ENCODE data around the gene CNNM2. TPM values are rescaled to one million over a fixed set of nuclear protein-coding genes. Genes with fewer than 3 reads are reported as not detected.

Gene CNNM2
- total and polyA plus RNA-seq, 7 donors, result 0.49 to 2.6 (median 1.3) TPM

DNA sequence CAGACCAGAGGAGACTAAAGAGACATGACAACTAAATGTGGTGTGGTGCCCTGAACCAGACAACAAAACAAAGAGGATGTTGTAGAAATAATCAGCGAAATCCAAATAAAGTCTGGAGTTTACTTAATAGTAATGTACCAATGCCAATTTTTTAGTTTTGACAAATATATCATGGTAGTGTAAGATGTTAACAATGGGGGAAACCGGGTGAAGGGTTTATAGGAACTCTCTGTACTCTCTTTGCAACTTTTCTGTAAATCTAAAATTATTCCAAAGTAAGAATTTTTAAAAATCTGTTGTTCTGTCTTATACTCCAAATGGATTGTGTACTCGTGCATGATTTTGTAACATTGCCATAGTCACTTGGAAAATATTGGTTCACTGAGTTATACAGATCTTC is 129.3 kb downstream of the CNNM2 start:
- DNase-seq (no peak), ATAC-seq (no peak)
- no peak overlapping the region for H3K4me3 ChIP-seq
- no peak overlapping the region for H3K27ac ChIP-seq
- 93 to 95% (median 94%) methylated on average over 3 of the region's 3 CpGs for WGBS, 3 donors
- intact Hi-C loops (cut with DNase I), result no loop called here
- TF ChIP-seq CTCF (IDR thresholded peaks at IDR 0.05), result no peak
- H3K27me3 ChIP-seq (ENCODE audit: insufficient read depth in 3 of 3, low read length in 2 of 3), result no peaks in the 10 kb centered on the region
- H3K9me3 ChIP-seq, result no peaks in the 10 kb centered on the region
- no peaks in the 10 kb centered on the region for H3K36me3 ChIP-seq (ENCODE audit: insufficient read depth in 1 of 2, low read depth in 1 of 2)
- H3K4me1 ChIP-seq, result peaks cover 3% of the 10 kb centered on the region

GRCh38 chr10:103049237-103049636 is 131.1 kb downstream of the CNNM2 start:
- Histone ChIP-seq H3K9me3 (no peaks in the 10 kb centered on the region), H3K36me3 (ENCODE audit: insufficient read depth in 1 of 2, low read depth in 1 of 2) (no peaks in the 10 kb centered on the region), H3K27me3 (ENCODE audit: insufficient read depth in 3 of 3, low read length in 2 of 3) (no peaks in the 10 kb centered on the region), H3K4me1 (peaks cover 3% of the 10 kb centered on the region), H3K4me3 (no peak overlapping the region), H3K27ac (no peak overlapping the region)
- ATAC-seq, result no peak
- 95 to 97% (median 97%) methylated on average over 6 of the region's 6 CpGs for WGBS, 3 donors
- DNase-seq, result no peak
- no peak for TF ChIP-seq CTCF (IDR thresholded peaks at IDR 0.05)
- intact Hi-C loops (cut with DNase I), result no loop called here

GRCh38 chr10:103053659-103054581 is 135.8 kb downstream of the CNNM2 start:
- peak; percentile 55 to 60 for DNase-seq
- ATAC-seq, result peak in 3 of 4 donors; percentile 34 to 59 (median 43)
- intact Hi-C loops (cut with DNase I), result no loop called here
- H3K36me3 ChIP-seq (ENCODE audit: insufficient read depth in 1 of 2, low read depth in 1 of 2), result peaks cover 0 to 11% of the 10 kb centered on the region in 2 donors
- WGBS, 3 donors, result 56 to 69% (median 63%) methylated on average over 20 of the region's 20 CpGs
- H3K27me3 ChIP-seq (ENCODE audit: insufficient read depth in 3 of 3, low read length in 2 of 3), result no peaks in the 10 kb centered on the region
- H3K4me1 ChIP-seq, result no peaks in the 10 kb centered on the region
- H3K27ac ChIP-seq, result peak overlapping the region; percentile 15
- no peak for TF ChIP-seq CTCF (IDR thresholded peaks at IDR 0.05)
- no peaks in the 10 kb centered on the region for H3K9me3 ChIP-seq
- H3K4me3 ChIP-seq, result peak overlapping the region; percentile 42

DNA sequence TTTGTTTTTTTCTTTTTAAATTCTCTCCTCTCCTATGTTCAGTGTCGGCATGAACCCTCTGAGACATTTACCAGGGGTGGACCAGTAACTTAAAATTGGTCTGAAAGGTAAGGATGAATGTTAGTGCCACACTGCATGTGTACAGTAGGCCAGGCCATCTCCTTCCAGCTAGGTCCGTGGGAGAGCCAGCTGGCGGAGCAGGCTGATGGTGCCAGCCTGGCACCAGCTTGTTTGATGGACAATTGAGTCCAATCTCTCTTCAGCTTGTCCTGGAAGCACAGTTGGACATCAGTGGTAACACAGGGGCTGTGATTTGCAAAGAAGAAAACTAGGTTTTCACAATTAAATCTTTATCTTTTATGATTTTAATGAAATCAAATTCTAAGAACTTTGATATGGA is 136.5 kb downstream of the CNNM2 start:
- H3K4me1 ChIP-seq, result no peaks in the 10 kb centered on the region
- WGBS, 3 donors, result 70 to 75% (median 71%) methylated on average over 3 of the region's 3 CpGs
- no peaks in the 10 kb centered on the region for H3K27me3 ChIP-seq (ENCODE audit: insufficient read depth in 3 of 3, low read length in 2 of 3)
- H3K9me3 ChIP-seq, result no peaks in the 10 kb centered on the region
- intact Hi-C loops (cut with DNase I), result no loop called here
- no peak for TF ChIP-seq CTCF (IDR thresholded peaks at IDR 0.05)
- peaks cover 0 to 11% of the 10 kb centered on the region in 2 donors for H3K36me3 ChIP-seq (ENCODE audit: insufficient read depth in 1 of 2, low read depth in 1 of 2)
- ATAC-seq (no peak), DNase-seq (no peak)
- no peak overlapping the region for H3K27ac ChIP-seq
- H3K4me3 ChIP-seq, result no peak overlapping the region
